Natural killer cell (primary cell): ENCODE measurements around the gene USP9X. TPM values are rescaled to one million over a fixed set of nuclear protein-coding genes. Genes with fewer than 3 reads are reported as not detected.
A peak's percentile ranks its signal among the peaks of the same experiment; 100 is the strongest.

ENCODE experiments used
- ATAC-seq, 3 donors: fragments of 150-1000 bp in 2 of 3; fragments of 200-7000 bp in 1 of 3; cut with Tn5 transposase; 1 replicate in 1 of 3; 2 replicates in 2 of 3; pipeline ENCODE4 v1.10.0; 2021; ENCODE audit warnings: mild to moderate bottlenecking in 2 of 3, moderate library complexity in 2 of 3
- DNase-seq, 2 donors: peaks; one replicate each; pipeline versions ENCODE4 v3.0.0 to v3.0.0-alpha.2; 2013 to 2021; ENCODE audit warnings: mixed read lengths in 1 of 2
- H3K27ac ChIP-seq: one replicate; pipeline ENCODE4 v1.5.1; 2013; ENCODE audit warnings: mild to moderate bottlenecking, low read length
- H3K27me3 ChIP-seq: one replicate; pipeline ENCODE4 v1.6.1; 2013; ENCODE audit warnings: low read length; ENCODE audit not compliant: control insufficient read depth, insufficient read depth
- H3K36me3 ChIP-seq: one replicate; pipeline ENCODE4 v1.6.1; 2013; ENCODE audit warnings: low read length; ENCODE audit not compliant: control insufficient read depth, insufficient read depth
- H3K4me1 ChIP-seq: one replicate; pipeline ENCODE4 v1.6.1; 2013; ENCODE audit warnings: low read length; ENCODE audit not compliant: control insufficient read depth, insufficient read depth
- H3K4me3 ChIP-seq: one replicate; pipeline ENCODE4 v1.5.1; 2013; ENCODE audit warnings: low read length
- H3K9me3 ChIP-seq: one replicate; pipeline ENCODE4 v1.6.1; 2013; ENCODE audit warnings: low read length; ENCODE audit not compliant: control insufficient read depth, insufficient read depth
- H3K27ac Mint-ChIP-seq, 2 donors: one replicate each; pipeline ENCODE4 v1.8.0; 2022; ENCODE audit warnings: mild to moderate bottlenecking in 2 of 2, mixed read lengths in 2 of 2, moderate library complexity in 1 of 2
- H3K27me3 Mint-ChIP-seq, 2 donors: one replicate each; pipeline ENCODE4 v1.8.0; 2022; ENCODE audit warnings: low read depth in 2 of 2, mixed read lengths in 2 of 2
- H3K36me3 Mint-ChIP-seq: one replicate; pipeline ENCODE4 v1.8.0; 2022; ENCODE audit warnings: mixed read lengths
- H3K4me1 Mint-ChIP-seq, 2 donors: one replicate each; pipeline ENCODE4 v1.8.0; 2022; ENCODE audit warnings: mixed read lengths in 2 of 2
- H3K4me3 Mint-ChIP-seq: one replicate; pipeline ENCODE4 v1.8.0; 2022; ENCODE audit warnings: mild to moderate bottlenecking, moderate library complexity, mixed read lengths
- H3K9me3 Mint-ChIP-seq, 2 donors: one replicate each; pipeline ENCODE4 v1.8.0; 2022; ENCODE audit warnings: mixed read lengths in 2 of 2
- WGBS: methylation state at CpG from one replicate; pipeline ENCODE4 v1.1.7; 2013; ENCODE audit warnings: missing lambda C conversion rate; ENCODE audit not compliant: insufficient coverage; 5-methylcytosine and 5-hydroxymethylcytosine counted together
- intact Hi-C: fragments of 100-400 bp; cut with micrococcal nuclease; formaldehyde crosslinking; loops from one replicate; pipeline ENCODE4 v1.14.2; 2022
- total RNA-seq, 4 donors: library from RNA; stranded (reverse); fragments of 120-200 nt in 1 of 4; gene quantifications; one replicate each; pipeline versions ENCODE4 v1.2.3 to v1.2.4, GENCODE V29; 2013 to 2022
- TF ChIP-seq, protein P1 (sequence below): fragments of 200-600 bp; IDR thresholded peaks from one replicate; pipeline ENCODE4 v1.8.0; 2022; ENCODE audit warnings: antibody characterized with exemption

The USP9X gene
- total RNA-seq, 3 donors from 2014 or later (not counting 1 experiment from before 2014, with no cell fraction given), result 76.3 to 87.4 (median 81.9) TPM

DNA sequence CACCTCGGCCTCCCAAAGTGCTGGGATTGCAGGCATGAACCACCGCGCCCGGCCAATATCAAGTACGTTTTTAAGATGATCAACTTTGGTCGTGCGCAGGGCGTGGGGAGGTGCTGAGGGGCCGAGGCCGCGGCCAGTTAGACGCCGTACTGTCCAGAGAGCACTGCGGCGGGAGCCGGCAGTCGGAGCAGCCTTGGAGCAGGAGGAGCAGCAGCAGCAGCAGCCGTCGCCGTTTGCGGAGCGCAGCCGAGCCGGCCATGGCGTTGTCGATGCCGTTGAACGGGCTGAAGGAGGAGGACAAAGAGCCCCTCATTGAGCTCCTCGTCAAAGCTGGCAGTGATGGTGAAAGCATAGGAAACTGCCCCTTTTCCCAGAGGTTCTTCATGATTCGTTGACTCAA is 8.5 kb upstream of the USP9X start:
- ATAC-seq, result no peak
- Mint-ChIP-seq H3K4me1 (no peaks in the 10 kb centered on the region), H3K27me3 (peaks cover 0 to 46% of the 10 kb centered on the region in 2 donors), H3K4me3 (no peak overlapping the region), H3K36me3 (no peaks in the 10 kb centered on the region), H3K9me3 (no peaks in the 10 kb centered on the region), H3K27ac (no peak overlapping the region)
- WGBS, result 97% methylated on average over 28 of the region's 30 CpGs
- Histone ChIP-seq H3K9me3 (no peaks in the 10 kb centered on the region), H3K4me1 (no peaks in the 10 kb centered on the region), H3K27ac (no peak overlapping the region), H3K27me3 (no peaks in the 10 kb centered on the region), H3K4me3 (no peak overlapping the region), H3K36me3 (no peaks in the 10 kb centered on the region)
- intact Hi-C loops, result no loop called here
- no peak for DNase-seq
- TF ChIP-seq, protein P1, sequence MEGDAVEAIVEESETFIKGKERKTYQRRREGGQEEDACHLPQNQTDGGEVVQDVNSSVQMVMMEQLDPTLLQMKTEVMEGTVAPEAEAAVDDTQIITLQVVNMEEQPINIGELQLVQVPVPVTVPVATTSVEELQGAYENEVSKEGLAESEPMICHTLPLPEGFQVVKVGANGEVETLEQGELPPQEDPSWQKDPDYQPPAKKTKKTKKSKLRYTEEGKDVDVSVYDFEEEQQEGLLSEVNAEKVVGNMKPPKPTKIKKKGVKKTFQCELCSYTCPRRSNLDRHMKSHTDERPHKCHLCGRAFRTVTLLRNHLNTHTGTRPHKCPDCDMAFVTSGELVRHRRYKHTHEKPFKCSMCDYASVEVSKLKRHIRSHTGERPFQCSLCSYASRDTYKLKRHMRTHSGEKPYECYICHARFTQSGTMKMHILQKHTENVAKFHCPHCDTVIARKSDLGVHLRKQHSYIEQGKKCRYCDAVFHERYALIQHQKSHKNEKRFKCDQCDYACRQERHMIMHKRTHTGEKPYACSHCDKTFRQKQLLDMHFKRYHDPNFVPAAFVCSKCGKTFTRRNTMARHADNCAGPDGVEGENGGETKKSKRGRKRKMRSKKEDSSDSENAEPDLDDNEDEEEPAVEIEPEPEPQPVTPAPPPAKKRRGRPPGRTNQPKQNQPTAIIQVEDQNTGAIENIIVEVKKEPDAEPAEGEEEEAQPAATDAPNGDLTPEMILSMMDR, result no peak

DNA sequence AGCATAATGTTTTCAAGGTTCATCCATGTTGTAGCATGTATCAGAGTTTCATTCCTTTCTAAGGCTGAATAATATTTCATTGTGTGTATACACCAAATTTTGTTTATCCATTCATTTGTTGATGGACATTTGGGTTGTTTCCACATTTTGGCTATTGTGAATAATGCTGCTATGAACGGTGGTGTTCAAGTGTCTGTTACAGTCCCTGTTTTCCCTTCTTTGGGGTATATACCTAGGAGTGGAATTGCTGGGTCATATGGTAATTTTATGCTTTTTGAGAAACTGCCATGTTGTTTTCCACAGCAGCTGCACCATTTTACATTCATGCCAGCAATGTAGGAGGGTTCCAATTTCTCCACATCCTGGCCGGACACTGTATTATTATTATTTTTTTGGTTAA is 3.4 kb upstream of the USP9X start:
- no peaks in the 10 kb centered on the region for H3K36me3 Mint-ChIP-seq
- intact Hi-C loops, result loop anchor here (5.0 to 10.0 kb wide), 3 partner anchors 35 to 437 kb away; partner anchors contain the start of genes CXorf38 and MED14
- Histone ChIP-seq H3K27me3 (no peaks in the 10 kb centered on the region), H3K9me3 (no peaks in the 10 kb centered on the region), H3K4me3 (no peak overlapping the region), H3K36me3 (no peaks in the 10 kb centered on the region), H3K27ac (no peak overlapping the region), H3K4me1 (no peaks in the 10 kb centered on the region)
- 100% methylated on average over 1 of the region's 2 CpGs for WGBS
- H3K4me3 Mint-ChIP-seq, result no peak overlapping the region
- TF ChIP-seq, protein P1, result no peak
- H3K9me3 Mint-ChIP-seq, result no peaks in the 10 kb centered on the region
- no peak for ATAC-seq
- H3K27ac Mint-ChIP-seq, result no peak overlapping the region
- no peak for DNase-seq
- peaks cover 0 to 27% of the 10 kb centered on the region in 2 donors for H3K27me3 Mint-ChIP-seq
- H3K4me1 Mint-ChIP-seq, result peaks cover 11 to 20% of the 10 kb centered on the region in 2 donors

DNA sequence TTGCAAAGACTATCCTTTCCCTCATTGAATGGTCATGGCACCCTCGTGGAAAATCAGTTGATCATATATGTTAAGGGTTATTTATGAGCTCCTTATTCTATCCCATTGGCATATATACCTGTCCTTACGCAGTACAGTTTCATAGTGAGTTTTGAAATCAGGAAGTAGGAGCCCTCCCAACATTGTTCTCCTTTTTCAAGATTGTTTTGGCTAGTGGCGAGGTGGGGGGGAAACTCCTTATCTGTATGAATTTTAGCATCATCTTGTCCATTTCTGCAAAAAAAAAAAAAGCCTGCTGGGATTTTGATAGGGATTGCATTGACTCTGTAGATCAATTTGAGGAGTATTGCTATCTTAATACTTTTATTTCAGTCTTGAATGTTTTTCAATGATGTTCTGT is 2.5 kb upstream of the USP9X start:
- Histone ChIP-seq H3K27ac (no peak overlapping the region), H3K4me1 (peaks cover 2% of the 10 kb centered on the region), H3K36me3 (no peaks in the 10 kb centered on the region), H3K9me3 (no peaks in the 10 kb centered on the region), H3K27me3 (no peaks in the 10 kb centered on the region), H3K4me3 (no peak overlapping the region)
- Mint-ChIP-seq H3K4me3 (peak overlapping the region; percentile 93), H3K9me3 (no peaks in the 10 kb centered on the region), H3K36me3 (no peaks in the 10 kb centered on the region), H3K27ac (no peak overlapping the region), H3K4me1 (peaks cover 15 to 29% of the 10 kb centered on the region in 2 donors), H3K27me3 (peaks cover 0 to 27% of the 10 kb centered on the region in 2 donors)
- TF ChIP-seq, protein P1, result no peak
- DNase-seq (no peak), ATAC-seq (no peak)
- WGBS, result no CpG with 5 or more reads among the region's 3 CpGs
- intact Hi-C loops, result loop anchor here (5.0 to 10.0 kb wide), 3 partner anchors 35 to 438 kb away; partner anchors contain the start of genes CXorf38 and MED14
